ENCODE results near the gene NPTX1. TPM values are rescaled to one million over a fixed set of nuclear protein-coding genes. Genes with fewer than 3 reads are reported as not detected.
A peak's percentile ranks its signal among the peaks of the same experiment; 100 is the strongest.

NPTX1 gene
- total and polyA plus RNA-seq, 9 of the 15 experiments (the other 6 are each of a cell fraction or from before 2014, with no cell fraction given): 0.04 TPM; not detected in 8

GRCh38 chr17:80454557-80455335, 21.7 kb downstream of the NPTX1 start (continued):
- TF ChIP-seq ZFP30 (CRISPR knock-in tag; IDR thresholded peaks at IDR 0.05; ENCODE audit: borderline replicate concordance) (no peak), CBX1 (IDR thresholded peaks at IDR 0.05; ENCODE audit: low read depth) (no peak; the same call in none of the 2 replicates), CHD1 (IDR thresholded peaks at IDR 0.05; ENCODE audit: low read length) (no peak), GABPA (tag; conservative IDR thresholded peaks at IDR 0.05; ENCODE audit: low read depth) (peak; percentile 96), TCF7L2 (IDR thresholded peaks at IDR 0.05; ENCODE audit: low read depth, low read length) (no peak), EP400 (IDR thresholded peaks at IDR 0.05) (peak; percentile 94), ZBTB7A (IDR thresholded peaks at IDR 0.05; ENCODE audit: borderline replicate concordance, control insufficient read depth, low read depth, low read length) (peak; percentile 44; the same call in 1 of the 2 replicates), HINFP (tag; conservative IDR thresholded peaks at IDR 0.05; ENCODE audit: low read depth) (no peak), MCM5 (IDR thresholded peaks at IDR 0.05; ENCODE audit: low read depth) (no peak), ZNF79 (CRISPR knock-in tag; IDR thresholded peaks at IDR 0.05; ENCODE audit: low read depth) (no peak), ZNF280B (CRISPR knock-in tag; IDR thresholded peaks at IDR 0.05) (no peak), SAP30 (IDR thresholded peaks at IDR 0.05; ENCODE audit: borderline replicate concordance, insufficient read depth, low read depth, low read length, poor library complexity, severe bottlenecking) (peak; percentile 64), ZNF3 (CRISPR knock-in tag; IDR thresholded peaks at IDR 0.05) (no peak), TRIM28 (IDR thresholded peaks at IDR 0.05) (0 out of 2 replicates have a peak, but pooled peaks have one; percentile 52), BRD9 (IDR thresholded peaks at IDR 0.05; ENCODE audit: low read depth, partially characterized antibody) (no peak), ELF4 (CRISPR knock-in tag; IDR thresholded peaks at IDR 0.05) (no peak), ZNF507 (tag; conservative IDR thresholded peaks at IDR 0.05) (no peak), TCF7 (IDR thresholded peaks at IDR 0.05; ENCODE audit: borderline replicate concordance) (no peak), KDM5B (IDR thresholded peaks at IDR 0.05; ENCODE audit: insufficient replicate concordance, low read depth, low read length) (peak; percentile 82), THAP7 (CRISPR knock-in tag; IDR thresholded peaks at IDR 0.05) (no peak), ZNF133 (CRISPR knock-in tag; IDR thresholded peaks at IDR 0.05) (no peak), RBM34 (IDR thresholded peaks at IDR 0.05; ENCODE audit: borderline replicate concordance, insufficient read depth, low read length) (no peak), CCNT2 (IDR thresholded peaks at IDR 0.05; ENCODE audit: borderline replicate concordance, extremely low read depth, insufficient read length, low read depth, low read length) (peak; percentile 80)
- TF ChIP-seq, protein P1, sequence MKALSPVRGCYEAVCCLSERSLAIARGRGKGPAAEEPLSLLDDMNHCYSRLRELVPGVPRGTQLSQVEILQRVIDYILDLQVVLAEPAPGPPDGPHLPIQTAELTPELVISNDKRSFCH (CRISPR knock-in tag; IDR thresholded peaks at IDR 0.05): no peak
- TF ChIP-seq, protein P1 (tag; IDR thresholded peaks at IDR 0.05): peak; percentile 13; the same call in 1 of the 2 replicates
